ENCODE data around the gene VCL.

DNA sequence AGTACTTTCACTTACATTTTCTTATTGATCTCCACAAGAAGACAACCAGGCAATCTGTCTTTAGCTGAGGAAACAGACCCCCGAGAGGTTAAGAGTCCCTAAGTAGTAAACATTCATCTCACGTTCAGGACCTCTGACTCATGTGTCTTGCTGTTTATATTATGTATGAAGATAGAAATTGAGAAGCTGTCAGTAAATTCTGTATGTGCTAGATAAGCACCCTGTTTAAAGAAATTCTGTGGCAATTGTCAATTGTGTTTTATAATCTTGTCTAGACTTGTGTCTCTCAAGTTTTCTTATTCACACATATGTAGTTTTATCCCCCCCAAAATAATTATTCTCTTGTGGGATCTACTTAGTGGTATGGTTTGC, 167.6 kb downstream of the VCL start:
- TF ChIP-seq, protein P1, sequence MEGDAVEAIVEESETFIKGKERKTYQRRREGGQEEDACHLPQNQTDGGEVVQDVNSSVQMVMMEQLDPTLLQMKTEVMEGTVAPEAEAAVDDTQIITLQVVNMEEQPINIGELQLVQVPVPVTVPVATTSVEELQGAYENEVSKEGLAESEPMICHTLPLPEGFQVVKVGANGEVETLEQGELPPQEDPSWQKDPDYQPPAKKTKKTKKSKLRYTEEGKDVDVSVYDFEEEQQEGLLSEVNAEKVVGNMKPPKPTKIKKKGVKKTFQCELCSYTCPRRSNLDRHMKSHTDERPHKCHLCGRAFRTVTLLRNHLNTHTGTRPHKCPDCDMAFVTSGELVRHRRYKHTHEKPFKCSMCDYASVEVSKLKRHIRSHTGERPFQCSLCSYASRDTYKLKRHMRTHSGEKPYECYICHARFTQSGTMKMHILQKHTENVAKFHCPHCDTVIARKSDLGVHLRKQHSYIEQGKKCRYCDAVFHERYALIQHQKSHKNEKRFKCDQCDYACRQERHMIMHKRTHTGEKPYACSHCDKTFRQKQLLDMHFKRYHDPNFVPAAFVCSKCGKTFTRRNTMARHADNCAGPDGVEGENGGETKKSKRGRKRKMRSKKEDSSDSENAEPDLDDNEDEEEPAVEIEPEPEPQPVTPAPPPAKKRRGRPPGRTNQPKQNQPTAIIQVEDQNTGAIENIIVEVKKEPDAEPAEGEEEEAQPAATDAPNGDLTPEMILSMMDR (conservative IDR thresholded peaks at IDR 0.05 in 1 of 2, IDR thresholded peaks at IDR 0.05 in 1 of 2; ENCODE audit: extremely low read depth in 1 of 2, insufficient read depth in 1 of 2, low read depth in 1 of 2, low read length in 2 of 2), result no peak
- no peak for TF ChIP-seq EZH2 (IDR thresholded peaks at IDR 0.05; ENCODE audit: borderline replicate concordance, low read length)
